MV-4-11 (cell line): ENCODE data around the gene ITPKB.
"Not testable (repeated sequence)": the region's sequence is repeated elsewhere in the genome, so short reads cannot be mapped to it uniquely, and the experiment has no call there.

Experiments
- DNase-seq: peaks from one replicate; lab custom pipeline; 2025; lab: John Stamatoyannopoulos, UW

The ITPKB gene

DNA sequence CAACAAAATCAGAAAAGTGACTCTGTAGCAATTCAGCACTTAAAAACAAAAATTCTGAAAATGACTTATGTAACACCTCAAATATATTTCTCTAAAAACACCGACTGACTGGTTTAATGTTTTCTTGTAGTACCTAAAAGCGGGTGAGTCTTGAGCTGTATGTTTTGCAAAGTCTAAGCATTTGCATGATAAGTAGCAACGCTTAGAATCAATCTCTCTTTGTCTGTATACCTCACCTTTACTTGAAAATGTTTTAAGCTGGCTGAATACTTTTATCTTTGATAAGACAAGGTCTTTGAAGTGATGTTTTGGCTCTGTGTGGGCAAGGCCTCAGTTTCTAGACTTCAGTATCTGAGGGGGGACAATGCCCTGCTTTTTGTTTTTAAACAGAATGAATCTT is 8.2 kb downstream of the ITPKB start:
- DNase-seq, result no peak

DNA sequence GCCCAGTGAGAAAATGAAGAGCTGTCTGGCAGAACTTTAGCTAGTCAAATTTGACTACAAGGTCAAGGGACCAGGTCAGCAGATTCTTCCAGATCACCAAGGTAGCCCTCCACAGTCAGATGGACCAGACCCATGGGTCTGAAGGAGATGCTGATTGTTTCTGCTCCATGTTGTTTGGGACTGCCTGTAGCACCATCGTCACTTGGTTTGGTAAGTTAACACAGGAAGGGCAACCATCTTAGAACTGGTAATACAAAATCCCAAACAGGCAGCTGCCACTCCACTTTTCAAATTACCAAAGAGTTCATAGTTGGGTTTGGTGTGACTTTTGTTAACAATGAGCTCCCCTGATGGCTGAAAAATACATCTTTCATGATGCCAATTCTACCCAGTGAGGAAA is 9.0 kb downstream of the ITPKB start:
- no peak for DNase-seq

DNA sequence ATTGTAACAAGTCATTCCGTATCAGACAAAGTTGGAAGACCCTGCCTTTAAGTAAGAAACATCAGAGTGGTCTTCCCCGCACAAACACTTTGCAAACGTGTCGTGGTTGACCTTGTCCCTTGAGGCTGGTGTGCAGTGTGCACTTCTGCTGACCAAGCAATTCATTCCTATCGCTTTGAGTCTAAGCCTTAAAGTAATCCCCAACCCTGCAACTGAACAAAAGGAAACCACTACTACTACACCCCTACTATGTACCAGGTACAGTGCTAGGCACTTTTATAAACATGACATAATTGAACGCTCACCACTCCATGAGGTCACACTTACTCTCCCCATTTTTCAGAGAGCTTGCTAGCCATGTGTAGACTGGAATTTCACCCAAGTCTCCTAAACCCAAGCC is 10.6 kb downstream of the ITPKB start:
- no peak for DNase-seq

DNA sequence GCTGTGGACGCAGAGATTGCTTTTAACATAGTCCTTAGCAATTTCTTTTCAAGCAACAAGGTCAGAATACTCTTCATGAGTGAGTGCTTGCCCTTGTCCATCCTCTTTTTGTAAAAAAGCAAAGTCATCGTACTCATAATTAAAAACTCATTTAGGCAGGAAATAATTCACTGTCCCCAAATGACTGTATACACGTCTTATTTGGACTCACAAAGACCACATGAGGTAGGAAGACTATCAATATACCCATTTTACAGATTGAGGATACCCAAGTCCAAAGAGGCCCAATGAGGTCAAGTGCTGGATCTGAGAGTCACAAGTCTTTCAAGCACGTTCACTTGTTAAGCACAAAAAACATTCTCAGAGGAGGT is 13.2 kb downstream of the ITPKB start:
- DNase-seq, result no peak

DNA sequence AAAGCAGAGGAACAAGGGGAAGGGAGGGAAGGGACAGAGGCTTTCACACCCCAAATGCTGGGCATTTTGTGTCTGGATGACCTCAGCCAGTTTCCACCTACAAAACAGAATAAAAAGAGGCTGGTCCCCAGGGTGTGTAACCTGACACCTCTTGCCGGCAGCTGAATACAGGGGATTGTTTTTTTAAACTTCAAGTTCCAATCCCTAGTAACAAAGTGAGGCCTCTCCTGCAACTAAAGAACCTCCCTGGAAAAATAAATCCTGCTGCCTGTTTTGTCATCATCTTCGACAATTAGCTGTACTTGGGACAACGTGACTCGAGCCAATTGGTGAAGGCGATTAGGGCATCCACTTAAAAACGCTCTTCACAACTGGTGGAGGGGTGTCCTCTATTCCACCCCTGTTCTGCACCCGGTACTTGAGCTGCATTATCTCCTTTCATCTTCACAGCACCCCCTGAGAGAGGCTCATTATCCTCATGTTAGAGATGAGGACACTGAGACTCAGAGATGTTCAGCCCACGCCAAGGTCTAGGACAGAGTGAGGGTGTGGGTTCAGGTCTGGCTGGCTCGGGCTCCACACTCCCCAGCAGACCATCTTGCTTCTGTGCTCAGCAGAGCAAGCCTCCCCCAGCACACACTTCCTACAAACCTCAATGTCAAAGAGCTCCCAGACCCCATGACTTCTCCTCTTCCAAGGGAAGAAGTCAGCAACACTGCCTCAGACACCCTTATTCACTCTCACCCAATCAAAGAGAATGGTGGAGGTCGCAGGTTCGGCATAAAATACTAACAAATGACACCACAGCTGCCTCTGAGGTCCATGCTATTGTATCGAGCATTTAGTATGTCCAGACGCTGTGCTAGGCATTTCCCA is 15.2 kb downstream of the ITPKB start:
- DNase-seq, result no peak

DNA sequence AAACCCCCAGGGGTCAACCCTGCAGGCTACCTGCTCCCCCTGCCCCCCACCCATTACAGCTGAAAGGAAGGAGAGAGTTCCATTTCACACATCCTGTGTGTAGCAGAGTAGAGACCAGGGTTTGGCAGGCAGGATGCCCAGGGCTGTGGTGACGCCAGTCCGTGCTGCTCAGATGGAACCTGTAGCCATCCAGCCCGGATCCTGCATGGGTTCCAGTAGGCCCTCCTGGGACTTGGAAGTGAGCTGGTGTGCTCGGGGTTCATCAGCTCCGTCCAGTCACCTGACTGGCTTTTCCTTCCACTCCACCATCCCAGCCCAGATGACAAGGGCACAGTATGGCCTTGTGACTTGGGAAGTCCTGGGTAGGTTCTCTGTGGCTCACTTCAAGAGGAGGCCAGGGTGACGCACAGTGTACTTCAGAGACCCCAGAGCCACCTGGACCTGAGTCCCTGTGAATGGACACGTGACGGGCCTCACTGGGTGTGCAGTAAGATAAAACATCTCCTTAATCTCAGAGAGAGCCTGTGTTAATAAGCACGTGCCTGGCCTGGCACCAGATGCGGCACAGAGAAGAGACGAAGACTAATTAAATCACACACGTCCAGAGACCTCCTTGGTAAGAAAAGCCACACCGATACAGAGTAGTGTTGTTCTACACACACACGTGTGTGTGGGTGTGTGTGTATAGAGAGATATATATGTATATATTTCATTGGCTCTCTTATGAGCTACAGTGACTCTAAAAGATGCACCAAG is 16.0 kb downstream of the ITPKB start:
- no peak for DNase-seq

DNA sequence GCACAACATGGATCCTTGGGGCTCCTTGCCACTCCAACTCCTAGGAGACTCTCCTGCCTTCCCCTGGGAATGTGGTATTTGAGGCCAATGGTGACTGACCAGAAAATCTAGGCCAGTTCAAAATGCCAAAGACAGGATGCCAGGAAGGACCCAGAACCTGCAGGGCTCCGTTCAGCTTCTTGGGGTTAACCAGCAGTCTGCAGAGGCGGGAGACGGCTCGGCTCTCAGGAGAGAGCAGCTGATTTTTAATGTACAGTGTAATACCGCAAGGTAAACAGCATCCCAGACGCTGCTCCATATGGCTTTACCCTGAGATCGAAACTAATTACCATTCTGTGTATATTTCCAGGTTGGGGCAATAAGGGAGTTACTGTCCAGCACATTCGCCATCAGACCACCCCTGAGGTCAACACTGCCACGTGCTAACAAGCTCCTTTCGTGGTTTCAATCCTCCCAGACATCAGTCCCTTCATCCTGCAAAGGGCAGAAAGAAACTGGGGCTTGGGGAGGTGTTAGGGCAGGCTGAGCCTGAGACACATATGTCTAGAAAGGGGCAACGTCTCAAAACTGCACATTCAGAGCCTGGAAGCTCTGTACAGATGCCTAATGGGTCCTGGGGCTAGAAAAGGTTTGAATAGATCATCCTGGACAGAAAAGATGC is 16.7 kb downstream of the ITPKB start:
- no peak for DNase-seq

DNA sequence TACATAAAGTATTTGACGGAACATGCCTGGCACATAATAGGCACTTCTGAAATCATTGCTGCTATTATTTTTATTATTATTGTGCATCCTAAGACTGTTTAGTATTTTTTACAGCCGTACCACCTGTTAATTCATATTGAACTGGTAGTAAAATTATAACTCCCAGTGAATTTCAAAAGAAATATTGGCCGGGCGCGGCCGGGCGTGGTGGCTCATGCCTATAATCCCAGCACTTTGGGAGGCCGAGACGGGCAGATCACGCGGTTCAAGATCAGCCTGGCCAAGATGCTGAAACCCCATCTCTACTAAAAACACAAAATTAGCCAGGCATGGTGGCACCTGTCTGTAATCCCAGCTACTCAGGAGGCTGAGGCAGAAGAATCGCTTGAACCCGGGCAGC is 18.5 kb downstream of the ITPKB start:
- DNase-seq, result not testable (repeated sequence)

DNA sequence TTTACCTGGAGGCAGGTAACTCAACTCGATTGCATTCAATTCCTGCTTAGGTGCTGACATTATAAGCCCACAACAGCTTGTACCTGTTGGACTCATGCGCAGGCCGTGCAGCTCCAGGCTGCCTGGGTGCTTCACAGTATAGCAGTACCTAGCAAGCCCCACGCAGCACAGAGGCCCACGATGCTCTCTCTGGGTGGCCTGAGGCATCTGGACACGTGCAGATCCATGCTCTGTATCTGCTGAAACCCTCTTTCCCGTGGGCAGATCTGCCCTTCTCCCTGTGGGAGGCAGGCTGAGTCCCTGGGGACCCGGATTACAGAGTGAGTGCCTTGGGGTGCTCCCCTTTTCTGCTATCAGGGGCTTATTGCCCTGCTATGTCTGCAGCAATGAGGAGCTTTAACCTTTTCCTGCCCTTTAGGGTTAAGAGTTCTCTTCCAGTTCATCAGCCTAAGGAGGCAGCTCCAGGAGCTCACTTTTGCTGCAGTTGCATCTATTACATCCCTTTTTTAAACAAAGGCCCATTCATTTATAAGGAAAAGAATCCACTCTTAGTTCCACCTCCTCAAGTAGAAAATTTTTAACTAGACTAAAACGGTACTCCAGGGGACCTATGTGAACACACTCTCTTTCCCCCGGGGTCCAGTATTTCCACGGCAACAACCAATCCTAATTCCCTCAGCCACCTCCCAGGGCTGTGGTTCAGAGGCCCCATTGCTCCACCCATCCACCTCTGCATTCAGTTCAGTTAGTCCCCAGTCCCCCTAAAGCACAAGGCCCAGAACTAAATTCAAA is 19.3 kb downstream of the ITPKB start:
- no peak for DNase-seq

DNA sequence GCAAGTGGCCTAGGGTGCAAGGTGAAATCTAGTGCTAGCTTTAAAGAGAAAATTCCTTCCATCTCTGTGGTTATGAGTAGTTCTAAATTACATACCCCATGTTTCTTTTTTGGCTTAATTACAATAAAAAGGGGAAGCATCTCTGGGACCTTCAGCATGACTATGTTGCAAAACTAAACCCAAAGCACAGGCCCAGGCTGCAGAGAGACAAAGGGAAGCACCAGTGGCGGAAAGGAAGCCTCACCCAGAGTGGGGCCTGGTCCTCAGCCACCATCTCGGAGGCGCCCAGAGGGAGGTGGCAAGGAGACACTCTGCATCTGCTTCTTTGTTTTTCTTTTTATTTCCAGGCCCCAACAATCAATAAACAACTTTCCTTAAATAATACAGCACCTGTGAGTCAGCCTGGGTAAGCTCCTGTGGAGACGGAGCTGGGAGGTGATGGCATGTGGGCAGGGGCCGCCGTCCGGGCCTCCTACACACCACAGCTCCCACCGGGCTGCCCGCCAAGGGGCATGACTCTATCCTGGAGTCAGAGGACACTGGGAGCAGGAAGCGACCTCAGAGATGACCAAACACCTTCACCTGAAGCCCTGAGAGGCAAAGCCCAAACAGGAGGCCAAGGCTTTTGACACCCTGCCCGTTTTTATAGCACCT is 21.7 kb downstream of the ITPKB start:
- DNase-seq, result peak; percentile 94

DNA sequence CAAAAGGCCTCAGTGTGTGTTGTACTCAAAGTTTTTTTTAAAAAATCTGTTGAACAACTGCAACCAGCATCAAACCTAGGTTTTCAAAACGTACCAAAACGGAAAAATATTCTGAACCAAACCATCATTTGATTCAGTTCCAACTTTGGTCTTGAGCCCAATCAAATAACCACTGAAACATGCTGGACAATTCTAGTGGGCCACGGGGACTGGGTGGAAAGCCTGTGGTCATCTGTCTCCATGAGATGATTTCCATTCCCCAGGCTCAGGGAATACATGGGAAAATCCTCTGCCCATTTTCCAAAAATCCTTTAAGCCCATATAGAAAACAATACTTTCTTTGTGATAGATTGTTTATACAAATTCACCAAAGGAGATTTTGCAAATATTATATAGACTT is 22.5 kb downstream of the ITPKB start:
- DNase-seq, result no peak

DNA sequence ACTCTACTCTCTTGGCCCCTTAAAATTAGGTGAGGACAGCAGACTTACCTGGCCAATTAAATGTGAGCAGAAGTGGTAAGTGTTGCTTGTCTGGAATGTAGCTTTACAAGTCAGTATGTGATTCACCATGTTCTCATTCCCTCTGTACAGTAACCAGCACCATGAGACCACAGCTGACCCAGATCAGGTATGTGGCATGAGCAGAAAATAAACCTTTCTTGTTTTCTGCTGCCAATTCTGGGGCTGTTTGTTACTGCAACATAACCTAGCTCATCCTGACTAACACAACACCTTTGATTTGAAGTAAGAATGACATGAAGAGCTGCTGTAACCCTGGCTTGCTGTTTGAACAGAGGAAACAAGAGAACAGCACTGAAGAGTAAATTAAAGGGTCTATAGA is 24.9 kb downstream of the ITPKB start:
- no peak for DNase-seq

DNA sequence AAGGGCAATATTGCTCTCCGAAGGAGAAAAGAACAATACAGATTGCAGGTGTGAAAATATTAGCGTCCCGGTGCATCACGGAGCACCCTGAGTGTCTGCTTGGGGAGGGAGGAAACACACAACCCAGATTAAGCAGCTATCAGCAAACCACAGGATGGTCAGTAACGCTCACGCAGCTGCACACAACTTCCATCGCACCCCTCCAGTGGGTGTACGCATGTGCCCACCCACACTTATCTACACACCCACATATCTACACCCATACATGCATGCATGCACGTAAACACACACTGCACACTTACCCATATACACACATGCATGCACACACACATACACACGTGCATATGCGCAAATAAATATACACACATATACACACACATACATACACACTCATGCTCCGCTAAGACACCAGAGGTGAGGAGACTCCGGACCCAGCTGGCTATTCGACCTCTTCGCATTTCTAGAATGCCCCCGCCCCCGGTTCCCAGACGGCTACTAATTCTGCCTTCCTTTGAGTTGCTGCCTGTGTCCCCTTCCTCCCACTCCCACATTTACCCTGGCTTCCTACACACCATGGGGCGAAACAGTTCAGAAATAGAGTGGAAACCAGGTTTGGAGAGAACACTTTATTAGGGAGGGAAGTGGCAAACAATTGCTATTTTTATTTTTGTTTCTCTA is 26.2 kb downstream of the ITPKB start:
- DNase-seq, result no peak

DNA sequence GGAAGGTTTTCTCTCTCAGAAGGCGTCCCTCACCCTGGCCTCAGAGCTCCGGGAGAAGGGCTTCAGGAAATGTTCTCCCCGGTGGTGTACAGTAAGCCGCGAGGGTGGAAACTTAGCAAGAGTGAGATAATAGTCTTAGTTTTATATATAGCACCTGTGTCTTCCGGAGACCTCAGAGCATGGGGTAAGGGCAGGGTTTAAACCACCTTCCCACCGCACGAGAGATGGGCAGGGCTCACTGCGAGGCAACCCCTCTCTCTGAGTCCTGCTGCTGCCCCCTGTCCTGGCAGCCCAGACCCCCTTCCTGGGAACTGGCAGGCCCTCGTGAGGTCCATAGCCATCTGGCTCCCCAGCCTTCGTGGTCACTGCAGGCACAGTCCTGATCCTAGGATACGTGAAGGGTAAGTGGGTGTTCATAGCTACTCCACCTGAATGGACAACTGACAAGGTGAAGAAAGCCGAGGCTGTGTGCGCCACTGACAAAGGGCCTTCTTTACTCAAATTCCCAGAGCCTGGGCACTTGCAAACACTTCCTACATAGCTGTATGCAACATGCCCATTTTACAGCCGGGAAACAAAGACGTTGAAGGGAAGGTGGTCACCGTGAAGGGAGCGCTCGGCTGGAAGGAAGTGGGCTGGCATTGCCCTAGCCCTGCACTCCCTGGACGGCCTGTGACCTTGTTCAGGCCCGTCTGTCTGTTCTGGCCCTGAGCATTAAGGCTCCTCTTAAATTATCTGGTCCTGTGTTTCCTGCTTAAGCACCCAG is 26.9 kb downstream of the ITPKB start:
- no peak for DNase-seq

DNA sequence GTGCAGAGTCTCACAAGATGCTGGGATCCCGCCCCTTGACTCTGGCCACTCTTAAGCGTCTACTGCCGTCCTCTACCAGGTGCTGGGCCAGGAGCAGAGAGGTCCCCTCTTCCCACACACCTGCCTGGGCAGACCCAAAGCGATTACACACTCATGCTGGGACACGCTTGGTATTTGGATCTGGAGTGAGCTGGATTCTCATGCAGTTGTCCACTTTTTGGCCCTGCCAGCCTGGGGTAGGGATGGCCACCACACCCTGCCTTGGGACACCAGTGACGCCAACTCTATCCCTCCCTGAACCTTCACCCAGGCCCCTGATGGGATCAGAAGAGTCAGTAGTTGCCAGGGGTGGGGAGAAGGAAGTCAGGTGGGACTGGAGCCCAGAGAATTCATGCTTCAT is 28.6 kb downstream of the ITPKB start:
- DNase-seq, result no peak

DNA sequence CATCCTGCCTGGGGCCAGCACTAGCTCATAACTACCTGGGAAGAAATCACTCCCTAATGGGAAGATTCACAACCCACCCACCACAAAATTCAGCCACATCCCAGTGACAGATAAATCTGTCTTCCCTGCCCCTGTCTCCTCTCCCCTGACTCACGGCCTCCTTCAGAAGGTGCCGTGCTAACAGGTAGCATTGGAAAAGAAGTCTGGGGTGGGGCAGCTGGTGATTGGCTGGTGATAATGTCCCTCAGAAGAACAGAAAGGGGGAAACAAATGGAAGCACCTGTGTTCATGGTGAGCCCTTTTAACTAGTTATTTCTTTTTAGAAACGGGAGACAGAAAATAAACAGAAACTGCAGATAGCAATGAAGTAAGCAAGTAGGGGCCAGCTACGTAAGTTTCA is 29.1 kb downstream of the ITPKB start:
- DNase-seq, result no peak

DNA sequence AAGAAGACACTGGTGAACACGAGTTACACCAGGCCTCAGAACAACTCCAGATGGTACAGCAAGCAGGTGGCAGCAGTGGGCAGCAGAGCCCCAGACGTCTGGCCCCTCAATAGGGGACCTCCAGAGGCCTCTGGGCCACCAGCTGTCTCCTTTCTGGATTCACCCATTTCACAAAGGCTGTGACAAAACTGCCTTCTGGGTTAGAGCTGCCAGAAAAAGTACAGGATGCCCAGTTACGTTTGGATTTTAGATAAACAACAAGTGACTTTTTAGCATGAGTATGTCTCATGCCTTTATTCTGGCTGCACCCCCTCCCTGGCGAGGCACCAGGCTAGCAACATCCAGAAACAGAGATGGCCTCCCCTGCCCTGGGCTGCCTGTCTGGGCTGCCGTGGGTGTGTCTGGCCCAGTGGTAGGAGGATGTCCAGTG is 30.1 kb downstream of the ITPKB start:
- DNase-seq, result no peak

DNA sequence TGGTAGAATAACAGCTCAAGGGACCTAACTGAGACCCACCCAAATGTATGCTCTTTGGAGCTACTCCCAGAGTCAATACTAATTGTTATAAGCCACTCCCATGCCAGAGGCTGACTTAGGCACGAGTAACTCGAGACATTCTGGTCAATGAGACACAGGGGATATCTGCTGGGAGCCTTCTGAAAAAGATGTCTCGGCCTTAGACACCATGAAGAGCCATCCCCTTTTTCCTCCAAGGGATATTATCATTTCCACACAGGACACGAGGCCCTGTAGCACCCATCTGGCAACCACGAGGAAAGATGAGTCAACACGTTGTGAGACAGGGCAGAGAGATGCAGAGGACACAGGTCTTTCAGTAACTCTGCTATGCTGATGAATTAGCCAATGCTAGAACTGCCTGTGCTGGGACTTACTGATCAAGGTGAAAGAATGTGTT is 30.7 kb downstream of the ITPKB start:
- DNase-seq, result peak; percentile 29

DNA sequence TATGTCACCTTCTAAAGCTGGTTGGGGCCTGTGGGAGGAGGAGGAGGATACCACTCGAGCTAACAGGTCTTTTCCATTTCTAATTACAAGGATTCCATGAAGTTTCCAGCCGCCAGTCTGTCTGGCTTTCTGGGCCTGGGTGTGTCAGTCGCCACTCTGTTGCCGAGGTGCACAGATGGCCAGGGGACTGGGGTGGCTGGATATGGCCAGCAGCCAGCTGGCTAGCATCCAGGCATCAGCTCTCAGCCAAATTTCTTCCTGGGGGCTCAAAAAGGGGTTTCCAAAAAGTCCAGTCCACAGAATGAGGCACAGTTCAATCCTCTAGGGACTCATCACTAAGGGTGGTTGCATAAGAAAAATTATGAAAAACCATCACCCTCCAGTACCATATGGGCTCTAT is 32.4 kb downstream of the ITPKB start:
- no peak for DNase-seq
